Choroid plexus epithelial cell (primary cell): ENCODE results near the gene ANKRD13D.

Experiments used
- DNase-seq: peaks from one replicate; pipeline ENCODE4 v3.0.0-alpha.2; 2010; ENCODE audit warnings: low read depth
- H3K4me3 ChIP-seq: 2 replicates; pipeline ENCODE4 v1.5.1; 2011; ENCODE audit warnings: low read depth, mild to moderate bottlenecking, control low read depth, low read length, moderate library complexity
- TF ChIP-seq, protein P1 (sequence below): conservative IDR thresholded peaks from 2 replicates; pipeline ENCODE4 v1.5.1; 2011; ENCODE audit warnings: low read depth, mild to moderate bottlenecking, control low read depth, inconsistent platforms, low read length, moderate library complexity

ANKRD13D gene

GRCh38 chr11:67247946-67248550, 41.1 kb upstream of the ANKRD13D start:
- TF ChIP-seq, protein P1, sequence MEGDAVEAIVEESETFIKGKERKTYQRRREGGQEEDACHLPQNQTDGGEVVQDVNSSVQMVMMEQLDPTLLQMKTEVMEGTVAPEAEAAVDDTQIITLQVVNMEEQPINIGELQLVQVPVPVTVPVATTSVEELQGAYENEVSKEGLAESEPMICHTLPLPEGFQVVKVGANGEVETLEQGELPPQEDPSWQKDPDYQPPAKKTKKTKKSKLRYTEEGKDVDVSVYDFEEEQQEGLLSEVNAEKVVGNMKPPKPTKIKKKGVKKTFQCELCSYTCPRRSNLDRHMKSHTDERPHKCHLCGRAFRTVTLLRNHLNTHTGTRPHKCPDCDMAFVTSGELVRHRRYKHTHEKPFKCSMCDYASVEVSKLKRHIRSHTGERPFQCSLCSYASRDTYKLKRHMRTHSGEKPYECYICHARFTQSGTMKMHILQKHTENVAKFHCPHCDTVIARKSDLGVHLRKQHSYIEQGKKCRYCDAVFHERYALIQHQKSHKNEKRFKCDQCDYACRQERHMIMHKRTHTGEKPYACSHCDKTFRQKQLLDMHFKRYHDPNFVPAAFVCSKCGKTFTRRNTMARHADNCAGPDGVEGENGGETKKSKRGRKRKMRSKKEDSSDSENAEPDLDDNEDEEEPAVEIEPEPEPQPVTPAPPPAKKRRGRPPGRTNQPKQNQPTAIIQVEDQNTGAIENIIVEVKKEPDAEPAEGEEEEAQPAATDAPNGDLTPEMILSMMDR: no peak
- no peak for DNase-seq
- H3K4me3 ChIP-seq: no peak overlapping the region

- peak; percentile 22 for DNase-seq
- TF ChIP-seq, protein P1: no peak
- no peak overlapping the region for H3K4me3 ChIP-seq
Measured at GRCh38 chr11:67248653-67249052, 40.5 kb upstream of the ANKRD13D start.

GRCh38 chr11:67250059-67251043, 38.8 kb upstream of the ANKRD13D start:
- DNase-seq: no peak
- H3K4me3 ChIP-seq: no peak overlapping the region
- TF ChIP-seq, protein P1: no peak

GRCh38 chr11:67251841-67252240, 37.3 kb upstream of the ANKRD13D start:
- TF ChIP-seq, protein P1: no peak
- no peak overlapping the region for H3K4me3 ChIP-seq
- no peak for DNase-seq

- H3K4me3 ChIP-seq: no peak overlapping the region
- TF ChIP-seq, protein P1: peak; percentile 56
- DNase-seq: peak; percentile 61
Measured at GRCh38 chr11:67252831-67253239, 36.3 kb upstream of the ANKRD13D start.

DNA sequence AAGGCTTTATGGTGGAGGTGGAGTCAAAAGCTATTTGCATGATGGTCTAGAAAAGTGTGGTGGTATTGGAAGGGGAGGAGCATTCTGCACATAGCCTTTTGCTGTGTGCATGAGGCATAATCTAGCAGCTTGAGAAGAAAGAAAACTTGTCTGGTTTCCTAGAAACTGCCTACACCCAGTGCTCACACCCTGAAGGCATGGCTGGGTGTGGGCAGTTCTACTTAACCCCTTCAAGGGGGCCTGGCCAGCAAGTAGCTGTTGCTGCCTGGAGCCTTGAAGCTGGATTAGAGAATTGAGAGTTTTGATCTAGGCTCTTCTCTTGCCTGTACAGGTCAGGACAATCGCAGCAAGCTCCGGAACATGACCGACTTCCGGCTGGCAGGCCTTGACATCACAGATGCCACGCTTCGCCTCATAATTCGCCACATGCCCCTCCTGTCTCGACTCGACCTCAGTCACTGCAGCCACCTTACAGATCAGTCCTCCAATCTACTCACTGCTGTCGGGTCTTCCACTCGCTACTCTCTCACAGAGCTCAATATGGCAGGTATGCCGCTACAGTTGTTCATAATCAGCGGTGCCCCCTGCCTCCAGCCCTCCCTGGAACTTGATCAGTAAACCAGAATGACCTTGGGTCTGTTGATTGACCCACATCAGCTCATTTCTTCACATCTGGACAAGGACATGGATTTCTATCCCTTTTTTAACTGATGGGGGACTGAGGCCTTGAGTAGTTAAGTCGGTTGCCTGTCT, 35.1 kb upstream of the ANKRD13D start:
- DNase-seq: no peak
- H3K4me3 ChIP-seq: no peak overlapping the region
- TF ChIP-seq, protein P1: no peak
